K562 (cell line): Measurements from ENCODE around the gene FGF22. TPM values are rescaled to one million over a fixed set of nuclear protein-coding genes. Genes with fewer than 3 reads are reported as not detected.

Experiments
- BCOR ChIP-seq: fragments of 450-650 bp; IDR thresholded peaks from 2 replicates; pipeline ENCODE4 v1.6.1; 2016
- GABPB1 ChIP-seq: sonication (generic); formaldehyde crosslinking; IDR thresholded peaks from 2 replicates; pipeline ENCODE4 v1.8.0; 2022; ENCODE audit warnings: mild to moderate bottlenecking, missing genetic modification reagents
- HDAC1 ChIP-seq, 2 experiments: fragments of 450-650 bp; IDR thresholded peaks; 2 replicates each; pipeline ENCODE4 v1.6.1; 2016 to 2017; ENCODE audit warnings: inconsistent platforms in 1 of 2, mild to moderate bottlenecking in 1 of 2, moderate library complexity in 1 of 2
- MEF2A ChIP-seq: IDR thresholded peaks from 2 replicates; pipeline ENCODE4 v1.6.1; 2011; ENCODE audit warnings: low read depth, mild to moderate bottlenecking, low read length, moderate library complexity; ENCODE audit not compliant: control insufficient read depth
- NFATC3 ChIP-seq: fragments of 450-650 bp; IDR thresholded peaks from 2 replicates; pipeline ENCODE4 v1.6.1; 2017; ENCODE audit warnings: mild to moderate bottlenecking
- NRF1 ChIP-seq, 2 experiments: fragments of 450-650 bp; IDR thresholded peaks in 1 of 2; conservative IDR thresholded peaks in 1 of 2; 2 replicates each; pipeline ENCODE4 v1.6.1; 2014; ENCODE audit warnings: mild to moderate bottlenecking in 2 of 2
- POLR2A ChIP-seq: fragments of 450-650 bp; conservative IDR thresholded peaks from 2 replicates; pipeline ENCODE4 v1.6.1; 2016
- XRCC5 ChIP-seq: fragments of 200-400 bp; formaldehyde crosslinking; IDR thresholded peaks from 2 replicates; pipeline ENCODE4 v1.6.1; 2017; ENCODE audit warnings: low read depth, mild to moderate bottlenecking, low read length
- ZBTB26 ChIP-seq: fragments of 450-650 bp; formaldehyde crosslinking; IDR thresholded peaks from 2 replicates; pipeline ENCODE4 v1.4.0; 2022; ENCODE audit warnings: missing genetic modification characterization
- ZNF121 ChIP-seq: sonication (generic); formaldehyde crosslinking; conservative IDR thresholded peaks from 2 replicates; pipeline ENCODE4 v1.8.0; 2022; ENCODE audit warnings: missing genetic modification reagents
- ZNF280B ChIP-seq: fragments of 250-450 bp; sonication (Bioruptor Pico); IDR thresholded peaks from 2 replicates; pipeline ENCODE4 v1.5.1; 2021; ENCODE audit warnings: mild to moderate bottlenecking
- polyA plus RNA-seq, 8 experiments: library from polyadenylated mRNA; depleted of rRNA in 4 of 8; stranded (reverse) in 5 of 8; unstranded in 3 of 8; fragments of >200 nt; fragmentation: Nextera tagmentation in 2 of 8; fragmentation: Illumina TruSeq in 1 of 8; extraction: Ambion mirVana in 2 of 8; extraction: Trizol in 1 of 8; gene quantifications; 2 replicates each; pipeline versions ENCODE4 v1.2.1 to v1.2.3, GENCODE V29; 2011 to 2014; ENCODE audit warnings: inconsistent platforms in 1 of 8, missing spikeins in 1 of 8
- total RNA-seq, 7 experiments: library from RNA; depleted of rRNA in 6 of 7; stranded (reverse); fragments of >200 nt in 6 of 7; fragmentation: Illumina TruSeq in 2 of 7; extraction: Trizol in 2 of 7; gene quantifications; 2 replicates each; pipeline versions ENCODE4 v1.2.1 to v1.2.3, GENCODE V29; 2011 to 2021; ENCODE audit warnings: low replicate concordance in 1 of 7
- TF ChIP-seq, protein P1 (sequence below), 2 experiments: fragments of 450-650 bp; conservative IDR thresholded peaks; 2 replicates each; pipeline ENCODE4 v1.6.1; 2017; ENCODE audit warnings: mild to moderate bottlenecking in 2 of 2, moderate library complexity in 2 of 2
- TF ChIP-seq, protein P2 (sequence below): fragments of 250-450 bp; sonication (Bioruptor Pico); IDR thresholded peaks from 2 replicates; pipeline ENCODE4 v1.8.0; 2022; ENCODE audit warnings: inconsistent platforms
- TF ChIP-seq, protein P3 (sequence below): sonication (generic); formaldehyde crosslinking; IDR thresholded peaks from 2 replicates; pipeline ENCODE4 v1.9.0; 2022; ENCODE audit warnings: mild to moderate bottlenecking, missing genetic modification reagents

The FGF22 gene
- total and polyA plus RNA-seq, 9 of the 15 experiments (the other 6 are each of a cell fraction or from before 2014, with no cell fraction given) = 0.14 to 2.2 (median 0.86) TPM; not detected in 4

GRCh38 chr19:662207-662961 lies 22.7 kb downstream of the FGF22 start (continued):
- TF ChIP-seq, protein P1, sequence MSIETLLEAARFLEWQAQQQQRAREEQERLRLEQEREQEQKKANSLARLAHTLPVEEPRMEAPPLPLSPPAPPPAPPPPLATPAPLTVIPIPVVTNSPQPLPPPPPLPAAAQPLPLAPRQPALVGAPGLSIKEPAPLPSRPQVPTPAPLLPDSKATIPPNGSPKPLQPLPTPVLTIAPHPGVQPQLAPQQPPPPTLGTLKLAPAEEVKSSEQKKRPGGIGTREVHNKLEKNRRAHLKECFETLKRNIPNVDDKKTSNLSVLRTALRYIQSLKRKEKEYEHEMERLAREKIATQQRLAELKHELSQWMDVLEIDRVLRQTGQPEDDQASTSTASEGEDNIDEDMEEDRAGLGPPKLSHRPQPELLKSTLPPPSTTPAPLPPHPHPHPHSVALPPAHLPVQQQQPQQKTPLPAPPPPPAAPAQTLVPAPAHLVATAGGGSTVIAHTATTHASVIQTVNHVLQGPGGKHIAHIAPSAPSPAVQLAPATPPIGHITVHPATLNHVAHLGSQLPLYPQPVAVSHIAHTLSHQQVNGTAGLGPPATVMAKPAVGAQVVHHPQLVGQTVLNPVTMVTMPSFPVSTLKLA (conservative IDR thresholded peaks at IDR 0.05) = peak; percentile 74 to 87
- TF ChIP-seq NRF1 (conservative IDR thresholded peaks at IDR 0.05 in 1 of 2, IDR thresholded peaks at IDR 0.05 in 1 of 2) = peak in 1 of 2 experiments; percentile 21; a peak in 1 of 4 replicates
- peak; percentile 46 for TF ChIP-seq ZNF121
- TF ChIP-seq, protein P2, sequence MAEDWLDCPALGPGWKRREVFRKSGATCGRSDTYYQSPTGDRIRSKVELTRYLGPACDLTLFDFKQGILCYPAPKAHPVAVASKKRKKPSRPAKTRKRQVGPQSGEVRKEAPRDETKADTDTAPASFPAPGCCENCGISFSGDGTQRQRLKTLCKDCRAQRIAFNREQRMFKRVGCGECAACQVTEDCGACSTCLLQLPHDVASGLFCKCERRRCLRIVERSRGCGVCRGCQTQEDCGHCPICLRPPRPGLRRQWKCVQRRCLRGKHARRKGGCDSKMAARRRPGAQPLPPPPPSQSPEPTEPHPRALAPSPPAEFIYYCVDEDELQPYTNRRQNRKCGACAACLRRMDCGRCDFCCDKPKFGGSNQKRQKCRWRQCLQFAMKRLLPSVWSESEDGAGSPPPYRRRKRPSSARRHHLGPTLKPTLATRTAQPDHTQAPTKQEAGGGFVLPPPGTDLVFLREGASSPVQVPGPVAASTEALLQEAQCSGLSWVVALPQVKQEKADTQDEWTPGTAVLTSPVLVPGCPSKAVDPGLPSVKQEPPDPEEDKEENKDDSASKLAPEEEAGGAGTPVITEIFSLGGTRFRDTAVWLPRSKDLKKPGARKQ (CRISPR knock-in tag) = no peak
- TF ChIP-seq POLR2A = peak; percentile 51; the same call in 1 of the 2 replicates
- no peak for TF ChIP-seq NFATC3
- no peak for TF ChIP-seq ZNF280B
- 0 out of 2 replicates have a peak, but pooled peaks have one; percentile 23 for TF ChIP-seq XRCC5
- TF ChIP-seq, protein P3, sequence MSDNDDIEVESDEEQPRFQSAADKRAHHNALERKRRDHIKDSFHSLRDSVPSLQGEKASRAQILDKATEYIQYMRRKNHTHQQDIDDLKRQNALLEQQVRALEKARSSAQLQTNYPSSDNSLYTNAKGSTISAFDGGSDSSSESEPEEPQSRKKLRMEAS = peak; percentile 77
- TF ChIP-seq GABPB1 = 0 out of 2 replicates have a peak, but pooled peaks have one; percentile 51
- TF ChIP-seq HDAC1 (IDR thresholded peaks at IDR 0.05) = peak in 1 of 2 experiments; percentile 81; a peak in 2 of 4 replicates
- no peak for TF ChIP-seq BCOR
- no peak for TF ChIP-seq MEF2A
- TF ChIP-seq ZBTB26 (CRISPR knock-in tag) = no peak
